NCI-H2196 treated with DMSO at 0.1 percent for 48 hours (cell line): ENCODE measurements around the gene CS.
"Not testable (repeated sequence)": the region's sequence is repeated elsewhere in the genome, so short reads cannot be mapped to it uniquely, and the experiment has no call there.

ENCODE experiments used
- DNase-seq: peaks from one replicate; lab custom pipeline; 2025; ENCODE audit not compliant: unreplicated experiment; lab: John Stamatoyannopoulos, UW

The CS gene

DNA sequence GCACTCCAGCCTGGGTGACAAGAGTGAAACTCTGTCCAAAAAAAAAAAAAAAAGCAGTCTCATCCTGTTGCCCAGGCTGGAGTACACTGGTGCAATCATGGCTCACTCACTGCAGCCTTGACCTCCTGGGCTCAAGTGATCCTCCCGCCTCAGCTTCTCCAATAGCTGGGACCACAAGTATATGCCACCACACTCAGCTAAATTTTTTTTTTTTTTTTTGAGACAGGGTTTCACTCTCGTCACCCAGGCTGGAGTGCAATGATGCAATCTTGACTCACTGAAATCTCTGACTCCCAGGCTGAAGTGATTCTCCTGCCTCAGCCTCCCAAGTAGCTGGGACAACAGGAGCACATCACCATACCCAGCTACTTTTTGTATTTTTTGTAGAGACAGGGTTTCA is 20.9 kb upstream of the CS start:
- no peak for DNase-seq

DNA sequence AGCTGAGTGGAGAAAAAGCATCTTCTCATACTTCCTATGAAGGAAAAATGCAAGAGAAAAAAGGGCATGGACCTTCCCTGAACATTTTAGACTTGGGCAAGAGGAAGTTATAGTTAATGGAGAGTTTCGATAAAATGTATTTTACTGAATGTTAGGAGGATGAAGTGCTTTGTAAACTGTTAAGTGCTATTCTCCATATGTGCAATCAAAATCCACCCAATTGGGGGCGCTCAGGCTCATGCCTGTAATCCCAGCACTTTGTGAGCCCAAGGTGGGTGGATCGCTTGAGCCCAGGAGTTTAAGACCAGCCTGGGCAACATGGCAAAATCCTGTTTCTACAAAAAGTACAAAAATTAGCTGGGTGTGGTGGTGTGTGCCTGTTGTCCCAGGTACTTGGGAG is 17.5 kb upstream of the CS start:
- no peak for DNase-seq

DNA sequence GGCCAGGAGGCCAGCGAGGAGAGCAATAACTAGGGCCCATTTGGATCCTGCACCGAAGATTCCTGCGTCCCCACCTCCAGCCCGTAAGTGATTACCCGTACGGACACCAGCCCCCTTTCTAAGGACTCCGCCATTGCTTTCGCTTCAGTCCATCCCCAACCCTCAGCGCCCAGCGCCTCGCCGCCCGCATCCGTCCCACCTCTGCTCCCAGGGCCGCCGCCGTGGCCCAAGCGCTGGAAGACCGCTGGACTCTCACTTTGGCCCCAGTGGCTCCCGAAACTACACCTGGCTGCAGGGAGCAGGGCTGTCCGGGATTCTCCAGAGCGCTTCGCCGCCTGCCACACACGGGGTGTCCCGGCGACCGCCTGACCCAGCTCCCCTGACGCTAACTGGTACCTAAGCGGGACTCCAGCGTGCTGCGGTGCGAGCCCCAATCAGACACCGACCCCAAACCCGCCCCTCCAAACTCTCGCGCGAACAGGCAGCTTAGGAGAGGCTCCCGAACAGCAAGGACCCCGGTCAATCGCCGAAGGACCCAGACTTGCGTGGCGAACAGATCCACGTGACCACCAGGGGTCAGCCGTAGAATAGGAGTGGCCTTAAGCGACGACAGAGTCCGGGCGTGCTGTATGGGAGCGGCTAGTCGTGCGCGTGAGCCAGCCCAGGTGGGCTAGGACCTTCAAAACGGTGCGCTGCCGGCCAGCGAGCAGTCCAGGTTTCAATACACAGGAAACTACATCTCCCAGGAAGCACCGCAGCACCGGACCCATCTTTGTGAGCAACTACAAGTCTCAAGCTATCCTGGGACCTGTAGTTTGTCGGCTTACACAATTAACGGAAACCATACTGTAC is 15.7 kb upstream of the CS start, which contains the start of gene CNPY2:
Gene CNPY2, minus strand, starts transcription at position 367 of the 852 bp plus-strand sequence. CDS start 771 bp downstream, outside the sequence.
- peak; percentile 96 for DNase-seq

DNA sequence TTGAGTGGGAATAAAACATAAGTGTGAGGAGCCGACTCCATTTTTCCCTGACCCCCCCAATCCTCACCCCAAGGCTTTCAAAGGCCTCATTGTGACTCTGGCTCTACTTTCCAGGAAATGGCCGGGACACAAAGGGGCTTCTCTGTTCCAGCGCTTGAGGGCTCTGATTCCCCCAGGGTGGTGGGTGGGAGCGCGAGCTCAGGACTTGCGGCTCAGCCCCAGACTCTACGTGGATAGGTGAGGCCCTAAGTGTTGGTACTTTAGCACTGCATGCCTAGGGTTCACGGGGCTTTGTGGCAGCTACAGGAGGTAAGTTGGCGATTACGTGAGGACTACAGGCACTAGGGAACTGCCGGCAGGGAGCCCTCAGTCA is 15.1 kb upstream of the CS start:
- DNase-seq, result no peak

DNA sequence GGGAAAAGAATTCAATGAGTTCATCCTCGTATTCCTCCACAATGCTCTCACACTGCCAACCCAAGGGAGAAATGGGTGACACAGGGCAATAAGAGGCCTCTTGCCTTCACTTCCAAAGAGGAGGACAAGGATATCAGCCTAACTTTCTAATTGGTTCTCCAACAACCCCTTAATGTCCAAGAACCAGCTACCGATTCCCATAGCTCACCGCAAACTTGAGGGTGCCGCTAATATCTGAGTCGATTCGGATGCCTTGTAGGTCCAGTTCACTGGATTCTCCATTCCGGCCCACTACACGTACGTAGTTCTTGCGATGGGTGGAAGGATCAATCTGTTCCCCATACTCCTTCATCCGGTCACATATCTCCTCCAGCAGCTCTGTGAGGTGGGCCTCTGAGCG is 10.9 kb upstream of the CS start:
- no peak for DNase-seq

DNA sequence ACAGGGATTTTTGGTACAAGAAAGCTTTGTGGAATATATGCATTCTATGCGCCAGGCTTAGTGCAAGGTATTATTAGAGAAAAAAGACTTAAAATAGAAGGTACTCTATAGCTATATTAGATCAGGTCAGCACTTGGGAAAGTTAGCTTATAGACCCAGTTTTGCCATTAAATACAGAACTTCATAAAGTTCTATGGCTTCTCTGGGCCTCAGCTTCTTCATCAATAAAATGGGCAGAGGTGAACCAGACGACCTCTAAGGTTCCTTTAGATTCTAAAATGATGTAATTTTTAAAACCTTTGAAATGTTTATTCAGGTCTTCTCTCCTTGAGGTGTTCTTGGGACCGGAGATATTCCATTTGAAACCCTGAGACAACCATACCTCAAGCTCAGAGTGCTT is 8.6 kb upstream of the CS start:
- DNase-seq, result no peak

DNA sequence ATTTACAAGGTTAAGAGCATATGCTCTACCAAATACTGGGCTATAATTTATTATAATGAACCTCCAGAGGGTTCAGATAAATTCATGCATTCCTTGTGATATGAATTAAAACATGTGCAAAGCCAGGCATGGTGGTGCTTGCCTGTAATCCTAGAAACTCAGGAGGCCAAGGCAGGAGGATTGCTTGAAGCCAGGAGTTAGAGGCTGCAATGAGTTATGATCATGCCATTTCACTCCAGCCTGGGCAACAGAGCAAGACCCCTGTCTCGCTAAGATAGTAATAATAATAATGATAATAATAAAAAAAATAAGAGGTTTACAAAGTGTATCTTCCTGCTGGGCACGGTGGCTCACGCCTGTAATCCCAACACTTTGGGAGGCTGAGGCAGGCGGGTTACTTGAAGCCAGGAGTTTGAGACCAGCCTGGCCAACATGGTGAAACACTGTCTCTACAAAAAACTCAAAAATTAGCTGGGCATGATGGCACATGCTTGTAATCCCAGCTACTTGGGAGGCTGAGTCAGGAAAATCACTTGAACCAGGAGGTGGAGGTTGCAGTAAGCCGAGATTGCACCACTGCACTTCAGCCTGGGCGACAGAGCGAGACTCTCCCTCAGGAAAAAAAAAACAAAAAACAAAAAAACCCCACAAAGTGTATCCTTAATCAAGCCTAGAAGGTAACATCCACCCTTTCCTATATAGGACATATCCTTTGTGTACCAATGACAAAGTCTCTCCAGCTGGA is 7.3 kb upstream of the CS start:
- DNase-seq, result no peak

DNA sequence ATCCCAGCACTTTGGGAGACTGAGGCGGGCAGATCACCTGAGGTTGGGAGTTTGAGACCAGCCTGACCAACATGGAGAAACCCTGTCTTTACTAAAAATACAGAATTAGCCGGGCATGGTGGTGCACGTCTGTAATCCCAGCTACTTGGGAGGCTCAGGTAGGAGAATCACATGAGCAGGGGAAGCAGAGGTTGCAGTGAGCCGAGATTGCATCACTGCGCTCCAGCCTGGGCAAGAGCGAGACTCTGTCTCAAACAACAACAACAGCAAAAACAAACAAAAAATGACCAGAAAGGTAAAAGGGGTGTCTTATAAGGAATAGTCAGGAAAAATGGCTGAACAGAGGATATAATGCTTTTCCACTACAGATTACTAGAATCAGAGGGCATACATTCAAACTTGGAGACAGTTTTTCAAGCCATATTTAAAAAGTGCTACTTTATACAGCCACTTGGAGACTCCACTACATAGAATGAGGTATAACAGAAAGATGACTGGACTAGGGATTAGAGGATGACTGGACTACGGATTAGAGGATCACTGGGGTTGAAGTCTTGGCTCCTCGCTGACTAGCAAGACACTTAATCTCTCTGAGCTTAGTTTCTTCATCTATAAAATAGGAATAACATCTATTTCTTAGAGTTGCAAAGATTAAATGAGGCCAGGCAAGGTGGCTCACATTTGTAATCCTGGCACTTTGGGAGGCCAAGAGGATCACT is 4.9 kb upstream of the CS start:
- no peak for DNase-seq

DNA sequence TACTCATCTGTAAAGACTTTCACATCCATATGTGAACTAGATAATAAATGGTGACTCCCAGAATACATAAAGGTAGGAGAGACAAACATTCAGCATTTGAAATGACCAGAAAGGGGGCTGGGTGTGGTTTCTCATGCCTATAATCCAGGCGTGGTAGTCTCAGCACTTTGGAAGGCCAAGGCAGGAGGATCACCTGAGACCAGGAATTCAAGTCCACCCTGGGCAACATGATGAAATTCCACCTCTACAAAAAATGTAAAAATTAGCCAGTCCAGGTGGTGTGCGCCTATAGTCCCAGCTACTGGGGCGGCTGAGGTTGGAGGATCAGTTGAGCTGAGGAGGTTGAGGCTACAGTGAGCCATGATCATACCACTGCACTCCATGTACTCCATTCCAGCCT is 4.1 kb upstream of the CS start:
- no peak for DNase-seq

DNA sequence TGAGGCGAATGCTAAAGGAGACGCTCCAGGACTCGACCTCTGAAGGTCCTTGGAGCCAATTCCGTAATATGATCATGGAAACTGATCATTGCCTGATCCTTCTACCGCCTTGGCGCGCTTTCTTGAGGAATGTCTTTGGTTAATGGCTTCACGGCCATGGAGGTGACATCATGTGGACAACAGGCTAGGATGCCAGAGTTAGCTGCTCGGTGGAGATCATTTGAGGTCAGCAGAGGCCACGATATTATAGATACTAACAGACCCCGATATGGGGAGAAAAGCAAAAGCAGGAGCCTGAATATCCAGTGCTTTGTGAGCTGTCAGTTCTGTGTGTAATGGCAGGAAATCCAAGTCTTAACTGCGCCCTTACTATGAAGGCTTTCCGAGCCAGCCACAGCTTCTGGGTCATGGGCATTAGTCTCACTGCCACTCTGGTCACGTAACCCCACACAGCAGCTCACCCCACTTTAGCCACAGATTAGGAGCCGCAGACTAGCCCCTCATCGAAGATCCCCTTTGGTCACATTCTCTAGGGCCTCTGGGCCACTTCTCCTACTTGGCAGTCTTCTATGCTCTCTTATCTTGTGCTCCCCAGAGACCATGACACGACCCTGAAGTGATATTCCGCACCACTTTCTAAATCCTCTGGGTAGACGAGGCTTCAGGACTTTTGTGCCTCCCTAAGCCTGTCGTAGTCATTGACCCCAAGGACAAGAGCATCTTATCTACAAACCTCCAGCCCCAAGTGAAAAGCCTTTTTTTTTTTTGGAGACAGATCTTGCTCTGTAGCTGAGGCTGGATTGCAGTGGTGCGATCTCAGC is 724 bp upstream of the CS start:
- no peak for DNase-seq

DNA sequence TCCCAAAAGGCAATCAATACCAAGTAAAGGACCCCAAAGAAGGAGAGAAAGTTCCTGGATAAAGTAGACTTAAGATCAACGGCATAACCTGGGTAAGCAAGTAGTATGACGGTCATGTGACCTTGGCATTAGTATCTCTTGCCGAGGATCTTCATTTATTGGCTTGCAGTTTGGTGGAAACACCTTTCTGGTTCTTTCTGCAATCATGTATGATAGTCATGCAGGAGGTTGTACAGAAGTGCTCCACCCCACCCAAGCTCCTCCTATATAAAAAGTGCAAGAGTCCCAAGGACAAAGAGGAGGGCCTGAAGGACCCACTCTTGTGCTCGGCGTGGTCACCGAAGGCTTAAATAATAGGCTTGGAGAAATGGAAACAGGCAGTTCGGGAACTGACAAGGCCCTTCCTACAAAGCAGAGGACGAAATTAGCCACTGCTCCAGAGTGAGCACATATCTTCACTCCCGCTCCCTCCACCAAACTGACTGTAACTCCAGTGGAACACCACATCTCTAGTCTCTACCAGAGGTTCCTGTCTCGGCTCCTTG is 750 bp downstream of the CS start:
- no peak for DNase-seq

DNA sequence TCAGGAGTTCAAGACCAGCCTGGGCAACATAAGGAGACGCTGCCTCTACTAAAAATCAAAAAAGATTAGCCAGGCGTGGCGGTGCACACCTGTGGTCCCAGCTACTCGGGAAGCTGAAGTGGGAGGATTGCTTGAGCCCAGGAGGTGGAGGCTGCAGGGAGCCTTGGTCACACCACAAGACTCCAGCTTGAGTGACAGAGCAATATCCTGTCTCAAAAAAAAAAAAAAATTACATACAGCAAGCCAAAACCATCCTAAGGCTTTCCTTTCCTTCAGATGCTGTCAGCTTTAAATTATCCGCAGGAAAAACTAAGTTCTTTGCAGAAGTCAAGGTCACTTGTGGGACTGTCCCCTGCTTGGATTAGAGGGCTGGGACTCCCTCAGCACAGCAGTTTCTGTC is 1.3 kb downstream of the CS start:
- DNase-seq, result no peak

DNA sequence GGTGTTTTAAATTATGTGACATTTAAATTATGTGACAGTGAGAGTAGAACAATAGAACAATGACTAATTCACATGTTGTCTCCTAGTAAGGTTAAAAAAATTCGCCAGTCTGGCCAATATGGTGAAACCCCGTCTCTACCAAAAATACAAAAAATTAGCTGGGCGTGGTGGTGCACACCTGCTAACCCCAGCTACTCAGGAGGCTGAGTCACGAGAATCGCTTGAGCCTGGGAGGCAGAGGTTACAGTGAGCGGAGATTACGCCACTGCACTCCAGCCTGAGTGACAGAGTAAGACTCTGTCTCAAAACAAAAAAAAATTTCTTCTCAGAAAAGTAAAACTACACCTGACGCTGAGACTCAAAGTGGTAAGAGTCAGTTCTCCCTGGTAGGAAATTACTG is 2.7 kb downstream of the CS start:
- DNase-seq, result no peak

DNA sequence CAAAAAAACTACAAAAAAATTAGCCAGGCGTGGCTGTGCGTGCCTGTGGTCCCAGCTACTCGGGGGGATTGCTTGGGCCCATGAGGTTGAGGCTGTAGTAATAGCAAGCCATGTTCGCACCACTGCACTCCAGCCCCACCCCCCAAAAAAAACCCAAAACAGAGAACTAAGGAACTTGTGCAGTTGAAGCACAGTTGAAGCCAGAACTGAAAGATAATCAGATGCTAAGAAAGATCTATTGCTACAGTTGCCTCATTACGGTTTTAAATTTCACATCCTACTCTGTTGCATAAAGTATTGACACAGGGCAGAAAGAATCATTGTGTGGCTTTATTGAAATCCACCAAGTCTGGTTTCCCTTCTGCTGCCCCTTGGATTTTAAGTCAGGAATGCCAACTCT is 3.8 kb downstream of the CS start:
- DNase-seq, result no peak

DNA sequence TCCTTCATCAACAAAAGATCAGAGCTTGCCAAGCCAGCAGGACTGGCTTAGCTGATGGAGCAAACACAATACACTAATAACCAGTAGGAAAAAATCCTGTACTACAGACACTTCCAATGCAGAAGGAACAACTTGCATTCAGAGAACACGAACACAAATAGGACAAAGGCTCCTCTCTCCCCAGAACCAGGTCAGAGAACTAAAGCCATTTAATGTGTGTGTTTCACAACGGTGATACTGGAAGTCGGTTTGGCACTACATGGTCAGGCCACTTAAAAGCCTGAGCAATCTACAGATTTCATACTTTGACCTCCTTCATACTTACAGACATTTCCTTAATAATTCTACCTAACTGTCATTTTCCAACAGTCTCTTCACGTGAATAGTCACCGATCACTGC is 6.3 kb downstream of the CS start:
- DNase-seq, result no peak

DNA sequence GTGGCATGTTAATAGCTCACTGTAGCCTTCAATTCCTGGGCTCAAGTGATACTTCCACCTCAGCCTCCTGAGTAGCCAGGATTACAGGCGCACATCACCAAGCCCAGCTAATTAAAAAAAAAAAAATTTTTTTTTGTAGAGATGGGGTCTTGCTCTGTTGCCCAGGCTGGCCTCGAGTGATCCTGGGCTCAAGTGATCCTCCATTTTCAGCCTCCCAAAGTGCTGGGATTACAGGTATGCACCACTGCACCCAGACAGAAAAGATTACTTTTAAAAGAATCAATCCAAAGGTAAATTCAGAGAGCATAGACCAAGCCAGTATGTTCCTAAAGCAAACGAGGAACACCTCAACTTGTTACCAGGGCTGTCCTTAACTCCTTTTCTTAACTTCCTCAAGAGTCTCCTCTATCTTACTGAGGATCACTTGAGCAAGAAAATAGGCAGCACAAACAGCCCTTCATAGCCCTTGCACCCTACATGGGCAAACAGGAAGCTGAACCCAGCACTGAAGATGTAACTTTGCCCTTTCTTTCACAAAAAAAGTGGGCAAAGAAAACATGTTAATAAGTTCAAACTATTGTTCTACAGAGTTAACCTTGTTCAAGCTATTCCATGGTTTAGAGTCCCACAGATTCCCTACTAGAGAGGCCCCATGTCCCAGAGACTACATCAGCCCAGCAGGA is 11.3 kb downstream of the CS start:
- no peak for DNase-seq

DNA sequence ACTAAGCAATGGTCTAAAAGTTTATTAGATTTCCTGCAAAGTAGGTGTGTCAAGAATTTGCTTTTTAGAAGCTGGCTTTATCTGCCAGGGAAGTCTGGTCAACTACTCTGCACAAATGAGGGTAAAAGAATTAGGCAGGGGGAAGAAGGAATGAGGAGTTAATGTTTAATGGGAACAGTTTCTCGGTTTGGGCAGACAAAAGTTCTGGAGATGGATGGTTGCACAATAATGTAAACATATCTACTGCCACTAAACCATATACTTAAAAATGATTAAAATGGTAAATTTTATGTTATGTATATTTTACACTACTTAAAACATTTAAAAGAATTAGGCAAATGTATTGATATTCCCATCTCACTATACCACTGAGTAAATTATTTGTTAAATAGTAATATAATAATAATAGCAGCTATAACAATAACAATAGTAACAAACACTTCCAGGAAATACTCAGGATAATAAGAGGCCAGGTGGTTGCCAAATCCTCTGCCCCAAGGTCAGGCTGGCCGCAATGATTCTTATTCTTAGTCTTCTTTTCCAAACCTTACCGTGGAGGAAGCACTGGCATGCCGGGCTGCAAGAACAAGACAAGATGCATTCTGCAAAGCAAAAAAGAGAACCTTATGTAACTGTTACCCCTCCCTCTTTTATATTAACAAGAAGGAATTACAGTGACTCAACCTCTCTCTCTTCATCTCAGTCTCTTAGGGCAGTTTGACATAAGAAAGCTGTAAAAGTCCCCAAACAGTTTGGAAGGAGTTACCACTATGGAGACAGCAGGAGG is 13.9 kb downstream of the CS start:
- no peak for DNase-seq

DNA sequence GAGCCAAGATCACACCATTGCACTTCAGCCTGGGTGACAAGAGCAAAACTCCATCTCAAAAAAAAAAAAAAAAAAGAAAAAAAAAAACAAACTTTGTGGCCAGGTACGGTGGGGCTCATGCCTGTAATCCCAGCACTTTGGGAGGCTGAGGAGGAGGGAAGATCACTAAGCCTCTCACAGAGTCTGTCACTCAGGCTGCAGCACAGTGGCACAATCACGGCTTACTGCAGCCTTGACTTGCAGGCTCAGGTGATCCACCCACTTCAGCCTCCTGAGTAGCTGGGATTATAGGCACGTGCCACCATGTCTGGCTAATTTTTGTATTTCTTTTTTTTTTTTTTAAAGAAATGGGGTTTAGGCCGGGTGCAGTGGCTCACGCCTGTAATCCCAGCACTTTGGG is 15.9 kb downstream of the CS start:
- DNase-seq, result not testable (repeated sequence)

DNA sequence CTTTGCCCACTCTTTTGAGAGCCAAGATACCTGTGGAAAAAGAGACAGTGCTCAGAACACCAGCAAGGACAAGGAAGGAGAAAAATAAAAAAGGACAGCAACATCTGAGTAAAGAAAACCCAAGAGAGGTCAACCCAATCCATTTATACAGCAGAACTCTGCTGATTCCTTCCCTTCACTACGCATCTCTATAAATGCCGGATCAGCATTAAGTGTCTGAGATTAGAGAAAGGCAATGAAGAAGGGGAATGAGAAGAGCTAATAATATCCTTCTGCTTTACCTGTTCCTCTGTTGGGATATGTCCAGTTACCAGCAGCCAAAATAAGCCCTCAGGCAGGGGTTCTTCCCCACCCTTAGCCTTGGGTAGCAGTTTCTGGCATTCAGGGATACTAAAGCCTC is 17.6 kb downstream of the CS start:
- no peak for DNase-seq
